Keratinocyte (primary cell): ENCODE data around the gene PPP2R5E. TPM values are rescaled to one million over a fixed set of nuclear protein-coding genes. Genes with fewer than 3 reads are reported as not detected.

Experiments
- DNase-seq: peaks from one replicate; pipeline ENCODE4 v3.0.0-alpha.2; 2011; ENCODE audit warnings: low read depth, missing footprints, low spot score
- FAIRE-seq: peaks from 2 replicates; lab custom pipeline; 2011; peaks lifted over from hg19 to GRCh38; lab: Jason Lieb, UNC
- H2AFZ ChIP-seq: 2 replicates; pipeline ENCODE4 v1.6.0; 2012; ENCODE audit warnings: low read length, control low read depth, inconsistent platforms; ENCODE audit not compliant: control insufficient read depth
- H3K27ac ChIP-seq: 2 replicates; pipeline ENCODE4 v1.5.1; 2011; ENCODE audit warnings: low read length; ENCODE audit not compliant: control insufficient read depth, insufficient read depth
- H3K27me3 ChIP-seq: 3 replicates; pipeline ENCODE4 v1.6.0; 2011; ENCODE audit warnings: low read length; ENCODE audit not compliant: control insufficient read depth, insufficient read depth; ENCODE audit errors: extremely low read depth
- H3K36me3 ChIP-seq, 2 experiments: 2 replicates in 1 of 2; 3 replicates in 1 of 2; pipeline ENCODE4 v1.5.1; 2011; ENCODE audit warnings: low read length in 2 of 2, mild to moderate bottlenecking in 1 of 2; ENCODE audit not compliant: control insufficient read depth in 2 of 2, insufficient read depth in 2 of 2; ENCODE audit errors: extremely low read depth in 1 of 2
- H3K4me1 ChIP-seq: 3 replicates; pipeline ENCODE4 v1.5.1; 2011; ENCODE audit warnings: low read length; ENCODE audit not compliant: control insufficient read depth, insufficient read depth; ENCODE audit errors: extremely low read depth
- H3K4me2 ChIP-seq: 3 replicates; pipeline ENCODE4 v1.6.0; 2011; ENCODE audit warnings: low read depth, low read length; ENCODE audit not compliant: control insufficient read depth, insufficient read depth; ENCODE audit errors: extremely low read depth
- H3K4me3 ChIP-seq, 3 experiments: fragments of 200-600 bp in 1 of 3; sonication (generic) in 1 of 3; 2 replicates in 2 of 3; 3 replicates in 1 of 3; pipeline ENCODE4 v1.5.1; 2011 to 2016; ENCODE audit warnings: low read length in 3 of 3, mild to moderate bottlenecking in 3 of 3, control low read depth in 2 of 3, inconsistent platforms in 1 of 3, low read depth in 1 of 3, mixed read lengths in 1 of 3, mixed run types in 1 of 3, moderate library complexity in 1 of 3; ENCODE audit not compliant: control insufficient read depth in 2 of 3, insufficient read depth in 2 of 3; ENCODE audit errors: extremely low read depth in 1 of 3
- H3K79me2 ChIP-seq: 2 replicates; pipeline ENCODE4 v1.6.0; 2012; ENCODE audit warnings: low read length; ENCODE audit not compliant: control insufficient read depth, insufficient read depth
- H3K9ac ChIP-seq: 3 replicates; pipeline ENCODE4 v1.6.0; 2011; ENCODE audit warnings: low read length; ENCODE audit not compliant: control insufficient read depth, insufficient read depth; ENCODE audit errors: extremely low read depth
- H3K9me1 ChIP-seq: 3 replicates; pipeline ENCODE4 v1.6.0; 2011; ENCODE audit warnings: low read length; ENCODE audit not compliant: control insufficient read depth, insufficient read depth; ENCODE audit errors: extremely low read depth
- H3K9me3 ChIP-seq: 2 replicates; pipeline ENCODE4 v1.5.1; 2012; ENCODE audit warnings: low read depth, low read length; ENCODE audit not compliant: control insufficient read depth
- H4K20me1 ChIP-seq: 3 replicates; pipeline ENCODE4 v1.6.0; 2011; ENCODE audit warnings: low read length; ENCODE audit not compliant: control insufficient read depth, insufficient read depth; ENCODE audit errors: extremely low read depth
- CTCF ChIP-seq, 3 experiments: IDR thresholded peaks in 1 of 3; conservative IDR thresholded peaks in 1 of 3; optimal IDR thresholded peaks in 1 of 3; 2 replicates in 2 of 3; 3 replicates in 1 of 3; pipeline versions ENCODE3 to v1.5.1; 2011; ENCODE audit warnings: low read length in 3 of 3, mild to moderate bottlenecking in 3 of 3, moderate library complexity in 2 of 3, control low read depth in 1 of 3, inconsistent platforms in 1 of 3; ENCODE audit not compliant: insufficient read depth in 2 of 3; ENCODE audit errors: extremely low read depth in 1 of 3
- EZH2 ChIP-seq: IDR thresholded peaks from one replicate; pipeline ENCODE4 v1.6.1; 2012; ENCODE audit warnings: inconsistent platforms, mild to moderate bottlenecking, low read length, moderate library complexity
- dilution Hi-C: fragments of 300-500 bp; cut with MboI; formaldehyde crosslinking; loops from one replicate; pipeline ENCODE4 v1.7.0; 2020; ENCODE audit warnings: low sequenced_read_pairs; ENCODE audit not compliant: extremely low pct_ligation_motif_present
- polyA plus RNA-seq, 5 experiments: library from polyadenylated mRNA; depleted of rRNA in 3 of 5; stranded (reverse) in 3 of 5; stranded (forward) in 1 of 5; unstranded in 1 of 5; fragments of >200 nt; gene quantifications; 1 replicate in 1 of 5; 2 replicates in 3 of 5; 3 replicates in 1 of 5; pipeline versions ENCODE4 v1.2.1 to v1.2.3, GENCODE V29; 2011 to 2012; ENCODE audit warnings: missing spikeins in 2 of 5, low read depth in 1 of 5, low replicate concordance in 1 of 5

The PPP2R5E gene
- polyA plus RNA-seq, 1 donor (not counting 4 experiments of a cell fraction or from before 2014, with no cell fraction given) = 22.7 TPM

- peaks cover 65% of the 10 kb centered on the region for H3K79me2 ChIP-seq
- peaks cover 5% of the 10 kb centered on the region for H3K9me1 ChIP-seq
- no peak overlapping the region for H2AFZ ChIP-seq
- no peaks in the 10 kb centered on the region for H3K9me3 ChIP-seq
- H3K27ac ChIP-seq = no peak overlapping the region
- TF ChIP-seq EZH2 (no peak), CTCF (optimal IDR thresholded peaks at IDR 0.05 in 1 of 3, IDR thresholded peaks at IDR 0.05 in 1 of 3, conservative IDR thresholded peaks at IDR 0.05 in 1 of 3; ENCODE audit: extremely low read depth in 1 of 3, insufficient read depth in 2 of 3, low read length in 3 of 3) (no peak)
- no peaks in the 10 kb centered on the region for H3K27me3 ChIP-seq
- peaks cover 12% of the 10 kb centered on the region for H3K4me1 ChIP-seq
- H4K20me1 ChIP-seq = peaks cover 2% of the 10 kb centered on the region
- no peak overlapping the region for H3K4me2 ChIP-seq
- H3K4me3 ChIP-seq = no peak overlapping the region
- FAIRE-seq (no peak), DNase-seq (no peak)
- dilution Hi-C loops = no loop called here
- peaks cover 0 to 2% of the 10 kb centered on the region in 2 experiments for H3K36me3 ChIP-seq
- no peak overlapping the region for H3K9ac ChIP-seq
Measured at GRCh38 chr14:63459738-63460137, 83.4 kb downstream of the PPP2R5E start.

GRCh38 chr14:63457498-63457897 lies 85.7 kb downstream of the PPP2R5E start:
- H3K9me3 ChIP-seq = no peaks in the 10 kb centered on the region
- peaks cover 6% of the 10 kb centered on the region for H3K9me1 ChIP-seq
- peaks cover 12% of the 10 kb centered on the region for H3K4me1 ChIP-seq
- DNase-seq = no peak
- dilution Hi-C loops = no loop called here
- H3K4me2 ChIP-seq = no peak overlapping the region
- no peaks in the 10 kb centered on the region for H3K27me3 ChIP-seq
- H2AFZ ChIP-seq = no peak overlapping the region
- no peak for FAIRE-seq
- no peak overlapping the region for H3K9ac ChIP-seq
- peaks cover 62% of the 10 kb centered on the region for H3K79me2 ChIP-seq
- no peak overlapping the region for H3K27ac ChIP-seq
- H4K20me1 ChIP-seq = peaks cover 2% of the 10 kb centered on the region
- TF ChIP-seq CTCF (optimal IDR thresholded peaks at IDR 0.05 in 1 of 3, IDR thresholded peaks at IDR 0.05 in 1 of 3, conservative IDR thresholded peaks at IDR 0.05 in 1 of 3; ENCODE audit: extremely low read depth in 1 of 3, insufficient read depth in 2 of 3, low read length in 3 of 3) (no peak), EZH2 (no peak)
- no peak overlapping the region for H3K4me3 ChIP-seq
- no peaks in the 10 kb centered on the region for H3K36me3 ChIP-seq
